SKM-1 (cell line): ENCODE results near the gene OLIG2.

ENCODE experiments used
- DNase-seq: peaks from one replicate; lab custom pipeline; 2025; ENCODE audit not compliant: unreplicated experiment; lab: John Stamatoyannopoulos, UW

OLIG2 gene

DNA sequence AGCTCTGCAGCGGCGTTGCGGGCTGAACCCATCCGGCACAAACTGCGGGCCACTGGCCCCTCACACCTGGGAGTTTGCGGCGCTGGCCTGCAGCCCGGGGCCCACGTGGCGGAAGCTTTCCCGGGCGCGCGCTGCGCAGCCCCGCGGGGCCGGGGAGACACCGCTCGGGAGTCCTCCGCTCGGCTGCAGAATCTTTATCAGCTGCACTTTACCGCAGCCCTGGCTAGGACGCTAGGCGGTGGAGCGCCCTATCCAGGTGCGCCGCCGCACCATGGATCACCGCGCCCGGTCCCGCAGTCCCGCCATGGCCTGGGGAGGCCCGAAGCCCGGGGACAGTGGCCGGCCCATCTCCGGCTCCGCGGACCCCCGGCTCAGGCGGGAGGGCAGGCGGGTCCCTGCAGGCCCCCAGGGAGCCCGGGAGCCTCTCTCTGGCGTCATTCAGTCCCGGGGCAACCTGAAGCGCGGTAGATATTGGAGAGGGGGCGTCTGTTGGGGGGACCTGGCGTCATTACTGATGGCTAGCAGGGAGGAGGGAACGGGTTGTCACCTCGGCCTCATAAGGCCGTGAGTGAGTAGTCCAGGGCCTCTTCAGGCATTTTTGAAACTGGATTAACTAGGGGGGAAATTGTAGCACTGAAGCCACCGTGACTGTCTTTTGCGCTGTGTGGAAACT, 5.7 kb upstream of the OLIG2 start:
- DNase-seq, result no peak

DNA sequence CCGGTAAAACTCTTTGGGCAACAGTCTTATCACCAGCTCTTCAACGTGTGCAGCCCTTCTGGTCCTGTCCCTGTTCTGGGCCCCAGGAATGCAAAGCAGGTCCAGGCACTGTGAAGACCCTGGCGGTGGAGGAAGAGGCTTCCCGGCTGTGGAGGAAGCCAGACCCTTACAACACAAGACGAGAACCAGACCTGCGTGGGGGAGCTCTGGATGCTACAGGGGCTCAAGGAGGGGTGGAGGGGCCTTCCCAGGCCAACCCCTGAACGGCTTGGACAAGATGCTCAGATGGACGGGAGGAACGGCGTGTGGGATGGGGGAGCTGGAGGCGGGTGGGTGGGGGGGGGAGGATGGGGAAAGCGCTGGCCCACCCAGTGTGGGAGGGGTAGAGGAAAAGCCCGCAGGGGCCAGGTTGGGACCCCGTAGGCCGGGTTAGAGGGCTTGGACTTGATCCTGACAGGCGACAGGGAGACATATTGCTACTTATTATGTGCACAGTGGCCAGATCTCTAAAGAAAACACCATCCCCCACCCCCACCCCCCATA, 5.1 kb upstream of the OLIG2 start:
- DNase-seq, result no peak

DNA sequence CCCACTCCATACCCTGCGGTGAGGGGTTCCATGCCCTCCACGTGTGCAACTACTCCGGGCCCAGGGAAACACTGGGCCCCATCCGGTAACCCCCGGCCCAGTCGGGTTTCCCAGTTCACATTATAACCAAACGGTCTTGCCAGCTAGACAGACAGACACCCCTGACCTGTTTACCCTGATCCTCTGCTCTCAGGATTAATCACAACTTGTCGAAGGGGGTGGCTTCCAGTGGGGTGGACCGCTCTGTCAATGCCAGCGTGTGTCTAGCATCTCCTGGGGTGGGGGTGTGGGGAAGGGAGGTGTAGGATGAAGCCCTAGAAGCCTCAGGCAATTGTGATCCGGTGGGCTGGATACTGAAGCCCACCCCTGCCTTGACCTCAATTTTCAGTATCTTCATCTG, 4.6 kb upstream of the OLIG2 start:
- DNase-seq, result no peak

DNA sequence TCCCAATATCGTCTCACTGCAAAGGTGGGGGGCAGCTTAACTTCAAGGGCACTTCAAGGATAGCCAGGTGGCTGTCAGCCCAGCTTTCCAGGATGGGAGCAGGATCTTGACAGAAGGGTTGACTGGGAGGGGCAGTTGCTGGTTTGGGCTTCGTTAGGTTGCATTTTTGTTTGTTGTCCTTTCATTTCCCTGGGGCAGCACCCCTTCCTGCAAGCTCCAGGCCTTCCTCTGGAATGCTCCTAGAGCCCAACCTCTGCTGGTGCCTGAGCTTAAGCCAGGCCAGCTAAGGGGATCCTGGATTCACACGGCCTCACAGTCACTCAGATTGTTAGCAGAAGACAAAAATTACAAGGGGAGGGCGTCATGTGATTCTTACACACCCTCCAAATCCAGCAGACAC, 4.1 kb upstream of the OLIG2 start:
- no peak for DNase-seq

DNA sequence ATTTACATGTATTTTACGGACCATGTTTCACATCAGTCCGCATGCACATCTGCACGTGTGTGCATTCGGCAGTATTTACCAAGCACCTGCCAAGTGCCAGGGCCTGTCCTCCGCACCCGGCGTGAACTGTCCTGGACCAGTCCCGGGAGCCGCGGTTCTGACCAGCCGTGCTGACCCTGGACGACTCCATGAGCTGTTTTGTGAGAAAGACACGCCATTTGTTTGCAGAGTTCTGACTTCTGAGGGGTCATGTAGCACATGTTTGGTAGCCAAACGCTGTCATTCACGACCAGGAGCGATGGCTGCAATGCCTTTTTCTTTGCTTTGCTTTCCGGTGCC, 3.3 kb upstream of the OLIG2 start:
- DNase-seq, result no peak

DNA sequence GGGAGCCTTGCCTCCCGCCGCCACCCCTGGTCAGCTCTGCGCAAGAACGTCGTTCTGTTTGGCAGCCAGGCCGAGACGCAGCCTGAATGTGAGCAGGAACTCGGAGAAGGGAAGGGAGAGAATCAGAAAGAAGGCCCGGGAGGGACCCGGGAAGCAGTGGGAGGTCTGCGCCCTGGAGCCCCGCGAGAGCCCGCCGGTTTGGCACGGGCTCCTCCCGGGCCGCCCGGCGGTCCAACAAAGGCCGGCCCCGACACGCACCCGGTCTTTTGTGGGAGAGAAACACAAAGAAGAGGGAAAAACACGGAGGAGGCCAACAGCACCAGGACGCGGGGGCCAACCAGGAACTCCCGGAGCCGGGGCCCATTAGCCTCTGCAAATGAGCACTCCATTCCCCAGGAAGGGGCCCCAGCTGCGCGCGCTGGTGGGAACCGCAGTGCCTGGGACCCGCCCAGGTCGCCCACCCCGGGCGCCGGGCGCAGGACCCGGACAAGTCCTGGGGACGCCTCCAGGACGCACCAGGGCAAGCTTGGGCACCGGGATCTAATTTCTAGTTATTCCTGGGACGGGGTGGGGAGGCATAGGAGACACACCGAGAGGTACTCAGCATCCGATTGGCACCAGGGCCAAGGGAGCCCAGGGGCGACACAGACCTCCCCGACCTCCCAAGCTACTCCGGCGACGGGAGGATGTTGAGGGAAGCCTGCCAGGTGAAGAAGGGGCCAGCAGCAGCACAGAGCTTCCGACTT, 2.7 kb upstream of the OLIG2 start:
- DNase-seq, result no peak

DNA sequence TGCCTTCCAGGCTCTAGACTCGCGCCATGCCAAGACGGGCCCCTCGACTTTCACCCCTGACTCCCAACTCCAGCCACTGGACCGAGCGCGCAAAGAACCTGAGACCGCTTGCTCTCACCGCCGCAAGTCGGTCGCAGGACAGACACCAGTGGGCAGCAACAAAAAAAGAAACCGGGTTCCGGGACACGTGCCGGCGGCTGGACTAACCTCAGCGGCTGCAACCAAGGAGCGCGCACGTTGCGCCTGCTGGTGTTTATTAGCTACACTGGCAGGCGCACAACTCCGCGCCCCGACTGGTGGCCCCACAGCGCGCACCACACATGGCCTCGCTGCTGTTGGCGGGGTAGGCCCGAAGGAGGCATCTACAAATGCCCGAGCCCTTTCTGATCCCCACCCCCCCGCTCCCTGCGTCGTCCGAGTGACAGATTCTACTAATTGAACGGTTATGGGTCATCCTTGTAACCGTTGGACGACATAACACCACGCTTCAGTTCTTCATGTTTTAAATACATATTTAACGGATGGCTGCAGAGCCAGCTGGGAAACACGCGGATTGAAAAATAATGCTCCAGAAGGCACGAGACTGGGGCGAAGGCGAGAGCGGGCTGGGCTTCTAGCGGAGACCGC, 2.0 kb upstream of the OLIG2 start:
- no peak for DNase-seq

DNA sequence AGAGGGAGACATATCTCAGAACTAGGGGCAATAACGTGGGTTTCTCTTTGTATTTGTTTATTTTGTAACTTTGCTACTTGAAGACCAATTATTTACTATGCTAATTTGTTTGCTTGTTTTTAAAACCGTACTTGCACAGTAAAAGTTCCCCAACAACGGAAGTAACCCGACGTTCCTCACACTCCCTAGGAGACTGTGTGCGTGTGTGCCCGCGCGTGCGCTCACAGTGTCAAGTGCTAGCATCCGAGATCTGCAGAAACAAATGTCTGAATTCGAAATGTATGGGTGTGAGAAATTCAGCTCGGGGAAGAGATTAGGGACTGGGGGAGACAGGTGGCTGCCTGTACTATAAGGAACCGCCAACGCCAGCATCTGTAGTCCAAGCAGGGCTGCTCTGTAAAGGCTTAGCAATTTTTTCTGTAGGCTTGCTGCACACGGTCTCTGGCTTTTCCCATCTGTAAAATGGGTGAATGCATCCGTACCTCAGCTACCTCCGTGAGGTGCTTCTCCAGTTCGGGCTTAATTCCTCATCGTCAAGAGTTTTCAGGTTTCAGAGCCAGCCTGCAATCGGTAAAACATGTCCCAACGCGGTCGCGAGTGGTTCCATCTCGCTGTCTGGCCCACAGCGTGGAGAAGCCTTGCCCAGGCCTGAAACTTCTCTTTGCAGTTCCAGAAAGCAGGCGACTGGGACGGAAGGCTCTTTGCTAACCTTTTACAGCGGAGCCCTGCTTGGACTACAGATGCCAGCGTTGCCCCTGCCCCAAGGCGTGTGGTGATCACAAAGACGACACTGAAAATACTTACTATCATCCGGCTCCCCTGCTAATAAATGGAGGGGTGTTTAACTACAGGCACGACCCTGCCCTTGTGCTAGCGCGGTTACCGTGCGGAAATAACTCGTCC, 1.3 kb upstream of the OLIG2 start:
- DNase-seq, result no peak

DNA sequence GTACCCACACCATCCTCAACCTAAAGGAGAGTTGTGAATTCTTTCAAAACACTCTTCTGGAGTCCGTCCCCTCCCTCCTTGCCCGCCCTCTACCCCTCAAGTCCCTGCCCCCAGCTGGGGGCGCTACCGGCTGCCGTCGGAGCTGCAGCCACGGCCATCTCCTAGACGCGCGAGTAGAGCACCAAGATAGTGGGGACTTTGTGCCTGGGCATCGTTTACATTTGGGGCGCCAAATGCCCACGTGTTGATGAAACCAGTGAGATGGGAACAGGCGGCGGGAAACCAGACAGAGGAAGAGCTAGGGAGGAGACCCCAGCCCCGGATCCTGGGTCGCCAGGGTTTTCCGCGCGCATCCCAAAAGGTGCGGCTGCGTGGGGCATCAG, 638 bp upstream of the OLIG2 start:
- no peak for DNase-seq

DNA sequence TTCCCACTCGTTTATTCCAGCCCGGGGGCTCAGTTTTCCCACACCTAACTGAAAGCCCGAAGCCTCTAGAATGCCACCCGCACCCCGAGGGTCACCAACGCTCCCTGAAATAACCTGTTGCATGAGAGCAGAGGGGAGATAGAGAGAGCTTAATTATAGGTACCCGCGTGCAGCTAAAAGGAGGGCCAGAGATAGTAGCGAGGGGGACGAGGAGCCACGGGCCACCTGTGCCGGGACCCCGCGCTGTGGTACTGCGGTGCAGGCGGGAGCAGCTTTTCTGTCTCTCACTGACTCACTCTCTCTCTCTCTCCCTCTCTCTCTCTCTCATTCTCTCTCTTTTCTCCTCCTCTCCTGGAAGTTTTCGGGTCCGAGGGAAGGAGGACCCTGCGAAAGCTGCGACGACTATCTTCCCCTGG, 716 bp downstream of the OLIG2 start:
- no peak for DNase-seq

DNA sequence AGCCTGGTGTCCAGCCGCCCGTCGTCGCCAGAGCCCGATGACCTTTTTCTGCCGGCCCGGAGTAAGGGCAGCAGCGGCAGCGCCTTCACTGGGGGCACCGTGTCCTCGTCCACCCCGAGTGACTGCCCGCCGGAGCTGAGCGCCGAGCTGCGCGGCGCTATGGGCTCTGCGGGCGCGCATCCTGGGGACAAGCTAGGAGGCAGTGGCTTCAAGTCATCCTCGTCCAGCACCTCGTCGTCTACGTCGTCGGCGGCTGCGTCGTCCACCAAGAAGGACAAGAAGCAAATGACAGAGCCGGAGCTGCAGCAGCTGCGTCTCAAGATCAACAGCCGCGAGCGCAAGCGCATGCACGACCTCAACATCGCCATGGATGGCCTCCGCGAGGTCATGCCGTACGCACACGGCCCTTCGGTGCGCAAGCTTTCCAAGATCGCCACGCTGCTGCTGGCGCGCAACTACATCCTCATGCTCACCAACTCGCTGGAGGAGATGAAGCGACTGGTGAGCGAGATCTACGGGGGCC, 1.2 kb downstream of the OLIG2 start:
- DNase-seq, result no peak

DNA sequence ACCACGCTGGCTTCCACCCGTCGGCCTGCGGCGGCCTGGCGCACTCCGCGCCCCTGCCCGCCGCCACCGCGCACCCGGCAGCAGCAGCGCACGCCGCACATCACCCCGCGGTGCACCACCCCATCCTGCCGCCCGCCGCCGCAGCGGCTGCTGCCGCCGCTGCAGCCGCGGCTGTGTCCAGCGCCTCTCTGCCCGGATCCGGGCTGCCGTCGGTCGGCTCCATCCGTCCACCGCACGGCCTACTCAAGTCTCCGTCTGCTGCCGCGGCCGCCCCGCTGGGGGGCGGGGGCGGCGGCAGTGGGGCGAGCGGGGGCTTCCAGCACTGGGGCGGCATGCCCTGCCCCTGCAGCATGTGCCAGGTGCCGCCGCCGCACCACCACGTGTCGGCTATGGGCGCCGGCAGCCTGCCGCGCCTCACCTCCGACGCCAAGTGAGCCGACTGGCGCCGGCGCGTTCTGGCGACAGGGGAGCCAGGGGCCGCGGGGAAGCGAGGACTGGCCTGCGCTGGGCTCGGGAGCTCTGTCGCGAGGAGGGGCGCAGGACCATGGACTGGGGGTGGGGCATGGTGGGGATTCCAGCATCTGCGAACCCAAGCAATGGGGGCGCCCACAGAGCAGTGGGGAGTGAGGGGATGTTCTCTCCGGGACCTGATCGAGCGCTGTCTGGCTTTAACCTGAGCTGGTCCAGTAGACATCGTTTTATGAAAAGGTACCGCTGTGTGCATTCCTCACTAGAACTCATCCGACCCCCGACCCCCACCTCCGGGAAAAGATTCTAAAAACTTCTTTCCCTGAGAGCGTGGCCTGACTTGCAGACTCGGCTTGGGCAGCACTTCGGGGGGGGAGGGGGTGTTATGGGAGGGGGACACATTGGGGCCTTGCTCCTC, 1.9 kb downstream of the OLIG2 start:
- DNase-seq, result no peak

DNA sequence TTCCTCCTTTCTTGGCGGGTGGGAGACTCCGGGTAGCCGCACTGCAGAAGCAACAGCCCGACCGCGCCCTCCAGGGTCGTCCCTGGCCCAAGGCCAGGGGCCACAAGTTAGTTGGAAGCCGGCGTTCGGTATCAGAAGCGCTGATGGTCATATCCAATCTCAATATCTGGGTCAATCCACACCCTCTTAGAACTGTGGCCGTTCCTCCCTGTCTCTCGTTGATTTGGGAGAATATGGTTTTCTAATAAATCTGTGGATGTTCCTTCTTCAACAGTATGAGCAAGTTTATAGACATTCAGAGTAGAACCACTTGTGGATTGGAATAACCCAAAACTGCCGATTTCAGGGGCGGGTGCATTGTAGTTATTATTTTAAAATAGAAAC, 2.5 kb downstream of the OLIG2 start:
- no peak for DNase-seq

DNA sequence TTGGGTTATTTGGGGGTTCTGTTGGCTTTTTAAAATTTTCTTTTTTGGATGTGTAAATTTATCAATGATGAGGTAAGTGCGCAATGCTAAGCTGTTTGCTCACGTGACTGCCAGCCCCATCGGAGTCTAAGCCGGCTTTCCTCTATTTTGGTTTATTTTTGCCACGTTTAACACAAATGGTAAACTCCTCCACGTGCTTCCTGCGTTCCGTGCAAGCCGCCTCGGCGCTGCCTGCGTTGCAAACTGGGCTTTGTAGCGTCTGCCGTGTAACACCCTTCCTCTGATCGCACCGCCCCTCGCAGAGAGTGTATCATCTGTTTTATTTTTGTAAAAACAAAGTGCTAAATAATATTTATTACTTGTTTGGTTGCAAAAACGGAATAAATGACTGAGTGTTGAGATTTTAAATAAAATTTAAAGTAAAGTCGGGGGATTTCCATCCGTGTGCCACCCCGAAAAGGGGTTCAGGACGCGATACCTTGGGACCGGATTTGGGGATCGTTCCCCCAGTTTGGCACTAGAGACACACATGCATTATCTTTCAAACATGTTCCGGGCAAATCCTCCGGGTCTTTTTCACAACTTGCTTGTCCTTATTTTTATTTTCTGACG, 3.1 kb downstream of the OLIG2 start:
- no peak for DNase-seq

DNA sequence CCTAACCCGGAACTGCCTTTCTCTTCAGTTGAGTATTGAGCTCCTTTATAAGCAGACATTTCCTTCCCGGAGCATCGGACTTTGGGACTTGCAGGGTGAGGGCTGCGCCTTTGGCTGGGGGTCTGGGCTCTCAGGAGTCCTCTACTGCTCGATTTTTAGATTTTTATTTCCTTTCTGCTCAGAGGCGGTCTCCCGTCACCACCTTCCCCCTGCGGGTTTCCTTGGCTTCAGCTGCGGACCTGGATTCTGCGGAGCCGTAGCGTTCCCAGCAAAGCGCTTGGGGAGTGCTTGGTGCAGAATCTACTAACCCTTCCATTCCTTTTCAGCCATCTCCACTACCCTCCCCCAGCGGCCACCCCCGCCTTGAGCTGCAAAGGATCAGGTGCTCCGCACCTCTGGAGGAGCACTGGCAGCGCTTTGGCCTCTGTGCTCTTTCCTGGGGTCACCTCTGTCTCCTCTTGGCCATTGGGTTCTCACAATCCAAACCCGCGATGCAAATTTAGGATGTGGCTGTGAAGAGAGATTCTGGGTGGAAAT, 3.7 kb downstream of the OLIG2 start:
- DNase-seq, result no peak

DNA sequence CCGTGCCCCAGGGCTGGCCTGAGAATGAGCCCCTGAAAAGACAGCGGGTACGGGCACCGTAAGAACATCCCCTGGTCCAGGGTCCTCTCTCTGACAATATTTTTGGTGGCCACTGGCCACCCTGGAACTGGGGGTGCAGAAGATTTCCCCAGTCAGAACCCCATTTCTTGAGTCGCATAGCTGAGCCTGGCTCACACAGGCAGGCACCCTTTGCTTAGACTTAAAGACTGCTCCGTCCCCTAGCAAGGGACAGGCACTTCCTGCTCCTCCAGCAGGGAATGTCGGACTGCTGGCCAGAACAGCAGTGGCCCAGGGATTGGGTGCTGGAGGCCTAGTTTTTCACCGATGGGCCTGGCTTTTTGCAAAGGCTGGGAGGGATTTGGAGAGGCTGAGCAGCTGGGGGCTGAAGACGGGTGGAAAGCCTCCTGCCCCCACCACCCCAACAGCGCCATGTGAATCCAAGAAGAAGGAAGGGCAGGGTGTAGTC, 4.3 kb downstream of the OLIG2 start:
- no peak for DNase-seq

DNA sequence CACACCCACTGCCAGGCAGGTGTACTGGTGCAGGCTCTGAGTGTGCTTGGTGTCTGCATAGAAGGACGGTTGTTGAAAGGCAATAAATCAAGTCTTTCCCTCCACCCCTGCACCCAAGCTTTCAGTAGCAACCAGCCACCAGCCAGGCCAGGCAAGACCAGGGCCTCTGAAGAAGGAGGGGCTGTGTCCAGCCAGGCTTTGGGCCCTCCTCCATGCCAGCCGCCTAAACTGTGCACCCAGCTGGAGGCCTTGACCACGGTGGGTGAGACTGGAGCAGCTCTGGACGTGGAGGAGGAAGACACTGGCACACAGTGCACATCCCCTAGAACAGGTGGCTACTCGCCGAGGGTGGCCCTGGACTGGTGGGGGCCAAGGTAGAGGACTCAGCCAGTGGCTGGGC, 4.9 kb downstream of the OLIG2 start:
- DNase-seq, result no peak

DNA sequence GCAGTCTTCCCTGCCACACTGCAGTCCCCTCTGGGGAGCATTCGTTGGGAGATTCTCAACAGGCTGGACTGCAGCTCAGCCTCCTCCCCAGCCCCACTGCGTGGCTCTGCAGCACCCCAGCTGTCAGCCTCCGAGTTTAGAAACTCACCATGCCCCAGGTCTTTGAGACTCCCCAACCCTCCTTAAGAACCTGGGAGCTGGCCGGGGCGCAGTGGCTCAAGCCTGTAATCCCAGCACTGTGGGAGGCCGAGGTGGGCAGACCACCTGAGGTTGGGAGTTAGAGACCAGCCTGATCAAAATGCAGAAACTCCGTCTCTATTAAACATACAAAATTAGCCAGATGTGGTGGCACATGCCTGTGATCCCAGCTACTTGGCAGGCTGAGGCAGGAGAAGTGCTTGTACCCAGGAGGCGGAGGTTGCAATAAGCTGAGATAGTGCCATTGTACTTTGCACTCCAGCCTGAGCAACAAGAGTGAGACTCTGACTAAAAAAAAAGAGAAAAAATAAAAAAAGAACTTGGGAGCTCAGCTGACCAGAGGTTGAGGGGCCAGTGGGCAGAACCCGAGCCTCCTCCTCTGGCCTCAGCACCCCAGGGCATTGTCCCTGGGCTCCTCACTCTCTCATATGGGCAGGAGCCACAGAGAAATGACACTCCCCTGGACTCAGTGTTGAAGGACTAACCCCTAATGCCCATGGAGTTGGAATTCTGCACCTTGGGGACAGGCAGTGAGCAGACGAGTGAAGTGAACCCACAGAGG, 5.6 kb downstream of the OLIG2 start:
- DNase-seq, result no peak
